NCI-H446 (cell line): ENCODE data around the gene CRTC1.
A peak's percentile ranks its signal among the peaks of the same experiment; 100 is the strongest.
"Not testable (repeated sequence)": the region's sequence is repeated elsewhere in the genome, so short reads cannot be mapped to it uniquely, and the experiment has no call there.

ENCODE experiments used
- DNase-seq, 2 experiments: peaks; one replicate each; lab custom pipeline; 2025; lab: John Stamatoyannopoulos, UW

Gene CRTC1

DNA sequence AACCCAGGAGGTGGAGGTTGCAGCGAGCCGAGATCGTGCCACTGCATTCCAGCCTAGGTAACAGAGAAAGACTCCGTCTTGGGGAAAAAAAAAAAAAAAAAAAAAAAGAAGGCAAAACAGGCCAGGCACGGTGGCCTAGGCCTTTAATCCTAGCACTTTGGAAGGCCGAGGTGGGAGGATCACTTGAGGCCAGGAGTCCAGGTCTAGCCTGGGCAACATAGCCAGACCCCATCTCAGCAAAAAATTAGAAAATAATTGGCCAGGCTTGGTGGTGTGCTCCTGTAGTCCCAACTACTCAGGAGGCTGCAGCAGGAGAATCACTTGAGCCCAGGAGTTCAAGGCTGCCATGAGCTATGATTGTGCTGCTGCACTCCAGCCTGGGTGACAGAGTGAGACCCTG lies 43.4 kb downstream of the CRTC1 start:
- DNase-seq: no peak

GRCh38 chr19:18727602-18728001 lies 44.1 kb downstream of the CRTC1 start:
- DNase-seq: not testable (repeated sequence)

GRCh38 chr19:18729933-18730530 lies 46.6 kb downstream of the CRTC1 start:
- DNase-seq: no peak

DNA sequence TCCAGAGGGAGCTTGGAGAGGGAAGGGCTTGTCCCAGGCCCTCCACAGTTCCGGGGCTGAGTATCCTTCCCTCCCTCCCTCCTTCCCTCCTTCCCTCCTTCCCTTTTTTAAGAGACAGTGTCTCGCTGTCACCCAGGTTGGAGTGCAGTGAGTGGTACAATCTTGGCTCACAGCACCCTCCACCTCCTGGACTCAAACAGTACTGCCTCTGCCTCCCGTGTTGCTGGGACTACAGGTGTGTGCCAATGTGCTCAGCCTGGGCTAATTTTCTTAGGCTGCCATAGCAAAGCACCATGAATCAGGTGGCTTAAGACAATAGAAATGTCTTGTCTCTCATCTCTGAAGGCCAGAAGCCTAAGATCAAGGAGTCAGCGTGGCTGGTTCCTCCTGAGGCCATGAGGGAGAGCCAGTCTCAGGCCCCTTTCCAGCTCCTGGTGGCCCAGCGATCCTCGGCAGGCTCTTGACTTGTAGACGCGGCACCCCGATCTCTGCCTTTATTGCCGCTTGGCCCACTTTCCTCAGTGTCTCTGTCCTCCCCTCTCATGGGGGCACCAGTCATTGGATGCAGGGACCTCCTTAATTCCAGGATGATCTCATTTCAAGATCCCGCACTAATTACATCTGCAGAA lies 47.5 kb downstream of the CRTC1 start:
- DNase-seq: no peak

- no peak for DNase-seq
These were observed 48.1 kb downstream of the CRTC1 start for GRCh38 chr19:18731562-18732008.

GRCh38 chr19:18733196-18733647 lies 49.7 kb downstream of the CRTC1 start:
- peak in 1 of 2 experiments; percentile 54 for DNase-seq

DNA sequence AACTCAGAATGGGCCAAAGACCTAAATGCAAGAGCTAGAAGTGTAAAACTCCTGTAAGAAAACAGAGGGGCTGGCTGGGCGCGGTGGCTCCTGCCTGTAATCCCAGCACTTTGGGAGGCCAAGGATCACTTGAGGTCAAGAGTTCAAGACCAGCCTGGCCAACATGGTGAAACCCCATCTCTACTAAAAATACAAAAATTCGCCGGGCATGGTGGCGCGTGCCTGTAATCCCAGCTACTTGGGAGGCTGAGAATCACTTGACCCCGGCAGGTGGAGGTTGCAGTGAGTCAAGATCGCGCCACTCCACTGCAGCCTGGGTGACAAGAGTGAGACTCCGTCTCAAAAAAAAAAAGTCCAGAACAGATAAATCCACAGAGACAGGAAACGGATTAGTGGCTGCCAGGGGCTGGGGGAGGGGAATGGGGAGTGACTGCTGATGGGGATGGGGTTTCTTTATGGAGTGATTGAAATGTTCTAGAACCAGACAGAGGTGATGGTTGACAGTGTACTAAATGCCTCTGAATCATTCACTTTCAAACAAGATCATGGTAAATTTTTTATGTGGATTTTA lies 50.4 kb downstream of the CRTC1 start:
- not testable (repeated sequence) for DNase-seq

- peak in 1 of 2 experiments; percentile 29 for DNase-seq
These were observed 51.8 kb downstream of the CRTC1 start for GRCh38 chr19:18735324-18735723.

DNA sequence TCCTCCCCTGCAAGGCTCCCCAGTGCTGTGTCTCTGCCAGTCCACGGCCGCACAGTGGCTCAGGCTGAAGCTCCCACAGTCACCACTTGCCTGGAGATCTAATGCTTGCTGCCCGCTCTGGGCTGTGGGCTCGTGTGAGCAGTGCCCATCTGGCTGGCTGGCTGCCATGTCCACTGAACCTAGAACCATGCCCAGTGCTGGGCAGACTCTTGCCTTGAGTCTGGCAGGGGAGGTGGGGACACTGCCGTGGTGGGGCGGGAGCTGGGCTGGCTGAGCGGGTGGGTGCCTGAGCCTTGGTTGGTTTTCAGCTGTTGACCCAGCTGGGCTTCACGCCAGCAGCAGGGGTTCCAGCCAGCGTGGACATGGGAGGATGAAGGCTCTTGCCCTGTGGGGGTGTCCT lies 52.3 kb downstream of the CRTC1 start:
- no peak for DNase-seq

DNA sequence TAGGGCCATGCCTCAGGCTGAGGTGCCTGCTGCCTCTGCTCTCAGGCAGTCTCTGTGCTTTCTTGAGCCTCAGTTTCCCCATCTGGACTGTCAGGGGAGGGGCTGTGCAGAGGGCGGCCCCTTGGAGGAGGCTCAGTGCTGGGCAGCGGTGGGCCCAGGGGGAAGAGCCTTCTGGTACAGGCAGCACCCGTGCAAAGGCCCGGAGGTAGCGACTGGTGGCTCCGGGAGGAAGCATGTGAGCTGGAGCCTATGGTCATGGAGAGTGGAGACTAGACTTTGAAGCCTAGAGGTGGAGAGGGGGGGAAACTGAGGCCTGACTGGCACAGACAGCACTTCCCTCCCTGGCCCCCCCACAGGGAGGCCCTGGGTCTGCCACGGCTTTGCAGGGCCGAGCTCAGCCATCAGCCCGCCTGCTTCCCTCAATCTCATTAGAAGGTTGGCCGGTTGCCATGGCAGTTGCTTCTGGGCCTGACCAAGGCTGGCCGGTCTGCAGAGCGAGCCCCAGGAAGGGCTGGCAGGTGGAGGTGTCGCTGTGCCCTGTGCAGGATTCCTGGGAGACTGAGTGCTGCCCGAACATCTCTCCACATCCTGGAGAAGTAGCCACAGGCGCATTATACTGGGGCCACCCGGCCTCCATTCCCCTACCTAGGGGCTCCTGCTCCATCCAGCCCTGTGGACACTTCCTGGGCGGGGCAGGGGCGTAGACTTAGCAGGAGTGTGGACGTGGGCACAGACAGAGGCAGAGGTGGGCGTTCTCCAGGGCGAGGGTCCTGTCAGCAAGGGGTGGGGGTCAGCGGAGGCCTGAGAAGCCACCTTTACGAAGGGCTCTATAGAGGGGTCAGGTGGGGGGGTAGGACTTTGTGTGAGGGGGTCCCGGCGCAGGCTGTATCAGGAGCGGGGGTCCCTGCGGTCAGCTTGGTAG lies 53.2 kb downstream of the CRTC1 start:
- no peak for DNase-seq

DNA sequence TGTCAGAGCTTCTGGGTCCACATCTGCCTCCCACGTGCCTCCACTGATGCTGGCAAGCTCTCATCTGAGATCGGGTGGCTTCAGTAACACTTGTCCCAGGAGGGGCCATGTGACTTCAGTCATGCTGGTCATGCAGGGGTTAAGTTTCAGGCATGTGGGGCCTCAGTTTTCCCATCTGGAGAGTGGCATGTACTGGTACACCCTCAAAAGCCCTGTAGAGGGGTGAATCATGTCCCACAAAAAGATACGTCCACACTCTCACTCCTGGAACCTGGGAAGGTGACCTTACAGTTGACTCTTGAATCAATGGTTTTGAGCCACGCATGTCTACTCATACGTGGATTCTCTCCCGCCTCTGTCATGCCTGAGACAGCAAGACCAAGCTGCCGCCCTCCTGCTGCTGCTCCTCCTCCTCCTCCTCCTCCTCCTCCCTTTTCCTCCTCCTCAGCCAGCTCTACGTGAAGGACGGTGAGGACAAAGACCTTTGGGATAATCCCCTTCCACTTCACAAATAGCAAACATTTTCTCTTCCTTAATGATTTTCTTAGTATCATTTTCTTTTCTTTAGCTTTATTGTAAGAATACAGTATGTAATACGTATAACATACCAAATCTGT lies 54.0 kb downstream of the CRTC1 start:
- no peak for DNase-seq

- no peak for DNase-seq
These were observed 54.5 kb downstream of the CRTC1 start for GRCh38 chr19:18737954-18738351.

DNA sequence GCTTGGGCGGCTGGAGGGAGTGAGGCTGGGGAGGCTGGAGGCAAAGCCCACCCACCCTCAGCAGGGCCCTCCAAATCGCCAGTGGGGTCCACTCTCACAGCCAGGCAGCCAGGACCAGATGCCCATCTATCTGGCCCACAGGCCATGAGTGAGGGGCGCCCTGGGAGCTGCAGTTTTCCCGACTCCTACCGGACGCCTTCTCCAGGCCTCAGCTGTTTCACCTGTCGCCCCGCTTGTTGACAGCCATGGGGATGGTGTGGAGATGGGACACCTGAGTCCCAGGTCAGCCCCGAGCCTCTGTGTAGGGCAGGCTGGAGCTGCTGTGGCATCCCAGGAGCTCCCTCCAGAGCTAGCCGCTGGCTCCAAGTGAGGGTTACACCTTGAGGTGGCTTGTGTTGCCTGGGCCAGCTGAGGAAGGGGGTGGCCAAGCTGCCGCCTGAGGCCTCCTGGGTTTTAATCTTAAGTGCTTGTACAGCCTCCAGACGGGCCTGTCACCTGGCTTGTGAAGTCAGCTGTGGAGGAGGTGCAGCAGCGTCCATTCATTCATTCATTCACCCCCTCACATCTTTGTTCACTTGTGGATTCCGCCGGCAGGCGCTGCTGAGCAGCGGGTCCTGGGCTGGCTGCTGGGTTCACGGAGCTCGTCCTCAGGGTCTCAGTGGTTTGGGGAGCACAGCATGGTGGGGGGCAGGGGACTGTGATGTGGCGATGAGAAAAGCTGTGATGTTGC lies 55.6 kb downstream of the CRTC1 start:
- no peak for DNase-seq

DNA sequence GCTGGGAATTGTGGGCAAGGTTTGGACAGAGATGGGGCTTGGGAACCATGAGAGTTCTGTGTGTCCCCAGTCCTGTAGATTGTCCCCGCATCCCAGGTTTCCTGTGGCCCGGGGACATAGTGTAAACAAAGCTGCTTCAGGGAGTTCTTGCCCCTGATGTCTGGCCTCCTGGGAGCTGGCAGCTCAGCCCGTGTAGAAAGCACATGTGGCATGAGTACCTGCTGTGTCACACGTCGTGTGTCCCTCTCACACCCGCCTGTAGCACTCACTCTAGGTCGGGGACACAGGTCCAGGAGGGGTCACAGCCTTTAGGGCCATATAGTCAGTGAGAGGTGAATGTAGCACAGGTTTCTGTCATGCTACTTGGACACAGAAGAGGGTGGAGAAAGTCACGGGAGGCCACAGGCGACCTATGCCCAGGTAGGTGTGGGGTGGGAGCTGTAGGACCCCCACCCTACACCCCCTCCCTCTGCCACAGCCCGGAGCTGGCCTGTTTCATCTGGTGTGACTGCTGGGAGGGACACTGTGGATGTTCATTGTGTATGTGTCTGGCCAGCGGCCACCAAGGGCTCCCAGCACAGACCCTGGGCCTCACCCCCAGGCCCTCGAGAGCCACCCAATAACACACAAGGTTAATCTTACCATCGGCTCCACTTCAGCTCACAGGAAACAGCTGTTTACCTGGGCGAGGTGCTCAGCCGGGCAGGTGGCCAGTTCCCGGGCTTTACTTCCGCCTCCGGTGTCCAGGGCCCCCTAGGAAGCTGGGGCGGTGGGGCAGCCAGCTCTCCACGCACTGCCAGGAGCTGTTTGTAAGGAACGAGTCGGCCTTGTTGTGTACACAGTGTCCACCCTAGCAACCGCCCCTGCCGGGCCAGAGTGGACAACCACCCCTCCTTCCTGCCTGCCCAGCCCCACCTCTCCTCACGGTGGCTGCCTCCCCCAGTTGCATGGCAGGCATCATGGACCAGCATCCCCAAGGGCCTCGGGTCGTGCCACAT lies 57.9 kb downstream of the CRTC1 start:
- no peak for DNase-seq

- no peak for DNase-seq
These were observed 58.8 kb downstream of the CRTC1 start for GRCh38 chr19:18742324-18742723.

GRCh38 chr19:18742838-18743783 lies 59.6 kb downstream of the CRTC1 start:
- DNase-seq: no peak

- DNase-seq: no peak
These were observed 60.4 kb downstream of the CRTC1 start for GRCh38 chr19:18743784-18744418.

DNA sequence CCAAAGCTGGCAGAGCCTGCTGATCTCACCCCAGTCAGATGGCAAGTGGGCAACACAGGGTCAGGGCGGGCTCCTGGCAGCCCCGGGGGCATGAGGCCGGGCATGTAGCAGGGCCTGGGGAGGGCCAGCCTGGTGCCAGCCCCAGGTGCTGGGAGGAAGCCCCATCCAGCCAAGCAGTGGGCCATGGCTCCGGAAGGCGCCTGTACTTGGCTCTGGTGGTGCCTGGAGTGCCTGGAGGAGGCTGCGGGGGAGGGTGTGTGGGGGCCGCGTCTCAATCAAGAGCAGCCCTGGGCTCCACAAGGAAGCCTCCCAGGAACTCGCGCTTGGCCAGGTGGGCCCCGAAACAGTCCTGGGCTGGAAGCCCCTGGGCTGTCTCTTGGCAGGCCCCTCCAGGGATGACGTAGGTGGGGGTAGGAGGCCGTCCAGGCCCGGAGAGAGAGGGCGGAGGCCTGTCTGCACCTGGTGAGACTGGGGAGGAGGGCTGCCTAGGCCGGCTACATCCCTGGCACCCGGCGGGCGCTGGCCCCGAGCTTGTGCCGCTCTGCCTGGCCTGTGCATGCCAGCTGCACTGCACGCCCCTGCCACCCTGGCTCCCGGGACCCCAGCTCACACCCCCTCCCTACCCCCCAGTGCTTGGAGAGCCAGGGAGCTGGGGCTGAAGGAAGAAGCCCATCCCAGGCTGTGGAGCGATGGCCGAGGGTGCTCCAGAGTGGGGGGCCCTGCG lies 61.7 kb downstream of the CRTC1 start:
- DNase-seq: peak; percentile 66 to 76
